GM12865 (cell line): ENCODE data around the gene ELP4.
"Not testable (repeated sequence)": the region's sequence is repeated elsewhere in the genome, so short reads cannot be mapped to it uniquely, and the experiment has no call there.

ENCODE experiments used
- DNase-seq: peaks from one replicate; pipeline ENCODE4 v3.0.0; 2010; ENCODE audit warnings: low read depth
- H3K4me3 ChIP-seq: 2 replicates; pipeline ENCODE4 v1.5.1; 2011; ENCODE audit warnings: mild to moderate bottlenecking, low read depth, low read length, control low read depth
- TF ChIP-seq, protein P1 (sequence below): IDR thresholded peaks from 2 replicates; pipeline ENCODE4 v1.5.1; 2011; ENCODE audit warnings: low read length, control low read depth, low read depth, inconsistent platforms; ENCODE audit not compliant: insufficient read depth; ENCODE audit errors: missing control alignments

Gene ELP4

DNA sequence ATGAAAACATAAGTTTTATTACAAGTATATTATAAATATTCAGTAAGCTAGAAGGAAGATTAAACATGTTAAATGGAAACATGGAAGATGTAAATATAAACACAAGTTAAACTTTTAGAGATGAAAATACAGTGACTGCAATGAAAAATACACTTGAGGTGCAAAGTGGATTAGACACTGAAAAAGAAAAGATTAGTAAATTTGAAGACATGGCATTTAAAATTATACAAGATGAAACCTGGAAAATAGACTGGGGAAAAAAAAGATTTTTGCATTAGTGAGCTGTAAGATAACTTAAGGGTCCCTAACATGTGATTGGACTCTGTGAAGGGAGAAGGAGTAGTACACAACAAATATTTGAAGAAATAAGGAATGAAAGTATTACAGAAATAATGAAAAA is 33.3 kb downstream of the ELP4 start:
- DNase-seq: no peak
- H3K4me3 ChIP-seq: no peak overlapping the region
- TF ChIP-seq, protein P1, sequence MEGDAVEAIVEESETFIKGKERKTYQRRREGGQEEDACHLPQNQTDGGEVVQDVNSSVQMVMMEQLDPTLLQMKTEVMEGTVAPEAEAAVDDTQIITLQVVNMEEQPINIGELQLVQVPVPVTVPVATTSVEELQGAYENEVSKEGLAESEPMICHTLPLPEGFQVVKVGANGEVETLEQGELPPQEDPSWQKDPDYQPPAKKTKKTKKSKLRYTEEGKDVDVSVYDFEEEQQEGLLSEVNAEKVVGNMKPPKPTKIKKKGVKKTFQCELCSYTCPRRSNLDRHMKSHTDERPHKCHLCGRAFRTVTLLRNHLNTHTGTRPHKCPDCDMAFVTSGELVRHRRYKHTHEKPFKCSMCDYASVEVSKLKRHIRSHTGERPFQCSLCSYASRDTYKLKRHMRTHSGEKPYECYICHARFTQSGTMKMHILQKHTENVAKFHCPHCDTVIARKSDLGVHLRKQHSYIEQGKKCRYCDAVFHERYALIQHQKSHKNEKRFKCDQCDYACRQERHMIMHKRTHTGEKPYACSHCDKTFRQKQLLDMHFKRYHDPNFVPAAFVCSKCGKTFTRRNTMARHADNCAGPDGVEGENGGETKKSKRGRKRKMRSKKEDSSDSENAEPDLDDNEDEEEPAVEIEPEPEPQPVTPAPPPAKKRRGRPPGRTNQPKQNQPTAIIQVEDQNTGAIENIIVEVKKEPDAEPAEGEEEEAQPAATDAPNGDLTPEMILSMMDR: no peak

DNA sequence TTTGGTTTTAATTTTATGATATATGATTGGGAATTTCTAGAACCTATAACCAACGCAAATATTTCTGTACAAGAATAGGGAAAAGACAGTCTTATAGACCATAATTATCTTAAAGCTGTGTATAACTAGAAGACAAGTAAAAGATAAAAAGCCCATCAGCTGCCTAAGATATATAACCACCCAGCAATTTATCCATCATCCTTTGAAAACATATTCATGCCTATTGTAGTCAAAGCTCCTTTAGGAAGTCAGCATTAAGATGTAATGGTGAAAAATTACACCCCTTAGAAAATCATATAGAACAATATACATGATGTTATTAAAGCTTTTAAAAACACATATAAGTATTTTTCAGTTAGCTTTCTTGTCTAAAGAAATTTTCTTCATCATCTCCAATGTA is 46.4 kb downstream of the ELP4 start:
- no peak overlapping the region for H3K4me3 ChIP-seq
- TF ChIP-seq, protein P1: no peak
- no peak for DNase-seq

DNA sequence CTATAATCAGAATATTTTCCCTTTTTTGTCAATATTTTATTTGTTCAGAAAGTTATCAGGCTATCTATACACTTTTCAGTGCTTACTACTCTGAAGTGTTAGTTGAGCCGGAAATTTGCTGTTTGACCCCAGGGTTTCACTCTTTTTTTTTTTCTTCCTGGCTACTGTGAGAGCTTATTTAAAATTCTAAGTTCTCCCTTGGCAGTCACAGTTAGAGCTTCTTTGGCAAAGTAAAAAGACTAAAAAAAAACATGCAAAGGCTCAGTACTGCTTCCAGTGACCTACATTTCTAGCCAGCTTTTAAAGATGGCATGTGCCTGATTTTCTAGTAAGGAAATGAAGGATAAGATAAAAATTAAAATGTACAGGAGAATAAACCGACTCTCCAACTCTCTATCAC is 48.4 kb downstream of the ELP4 start:
- TF ChIP-seq, protein P1: no peak
- no peak overlapping the region for H3K4me3 ChIP-seq
- DNase-seq: no peak

DNA sequence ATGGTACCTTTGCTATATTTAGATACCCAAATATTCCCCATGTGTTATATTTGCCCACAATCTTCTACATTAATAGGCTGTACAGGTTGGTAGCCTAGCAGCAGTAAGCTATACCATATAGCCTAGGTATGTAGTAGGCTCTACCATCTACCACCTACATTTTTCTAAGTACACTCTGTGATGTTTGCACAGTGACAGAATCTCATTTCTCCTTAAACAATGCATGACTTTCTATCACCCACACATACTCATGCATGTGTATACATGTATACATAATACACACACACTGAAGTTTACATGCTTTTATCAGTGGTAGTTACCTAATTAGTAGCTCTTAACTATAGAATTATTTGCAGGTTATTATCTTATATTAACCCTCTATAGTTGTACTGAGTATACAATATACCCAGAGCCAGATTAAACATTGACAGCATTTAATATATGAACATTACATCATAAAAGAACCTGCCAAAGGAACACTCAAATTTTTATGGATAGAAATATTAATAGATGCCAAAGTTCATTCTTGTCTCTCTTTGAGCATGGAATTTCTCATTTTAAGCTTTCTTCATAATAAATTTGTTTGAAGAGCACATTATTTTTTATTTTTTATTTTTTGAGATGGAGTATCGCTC is 51.4 kb downstream of the ELP4 start:
- TF ChIP-seq, protein P1: no peak
- no peak for DNase-seq

DNA sequence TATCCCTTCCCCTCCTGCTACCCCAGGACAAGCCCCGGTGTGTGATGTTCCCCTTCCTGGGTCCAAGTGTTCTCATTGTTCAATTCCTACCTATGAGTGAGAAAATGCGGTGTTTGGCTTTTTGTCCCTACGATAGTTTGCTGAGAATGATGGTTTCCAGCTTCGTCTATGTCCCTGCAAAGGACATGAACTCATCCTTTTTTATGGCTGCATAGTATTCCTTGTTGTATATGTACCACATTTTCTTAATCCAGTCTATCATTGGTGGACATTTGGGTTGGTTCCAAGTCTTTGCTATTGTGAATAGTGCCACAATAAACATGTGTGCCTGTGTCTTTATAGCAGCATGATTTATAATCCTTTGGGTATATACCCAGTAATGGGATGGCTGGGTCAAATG is 55.0 kb downstream of the ELP4 start:
- H3K4me3 ChIP-seq, DNase-seq: not testable (repeated sequence)

More for the DNA sequence above, 51.4 kb downstream of the ELP4 start:
- no peak overlapping the region for H3K4me3 ChIP-seq

DNA sequence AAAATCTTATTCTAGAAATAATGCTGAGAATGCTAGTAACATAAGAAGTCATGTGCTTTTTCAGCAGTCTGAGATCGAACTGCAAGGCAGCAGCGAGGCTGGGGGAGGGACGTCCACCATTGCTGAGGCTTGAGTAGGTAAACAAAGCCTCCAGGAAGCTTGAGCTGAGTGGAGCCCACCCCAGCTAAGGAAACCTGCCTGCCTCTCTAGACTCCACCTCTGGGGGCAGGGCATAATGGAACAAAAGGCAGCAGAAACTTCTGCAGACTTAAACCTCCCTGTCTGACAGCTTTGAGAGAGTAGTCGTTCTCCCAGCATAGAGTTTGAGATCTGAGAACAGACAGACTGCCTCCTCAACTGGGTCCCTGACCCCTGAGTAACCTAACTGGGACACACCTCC is 64.6 kb downstream of the ELP4 start:
- DNase-seq, H3K4me3 ChIP-seq: not testable (repeated sequence)

DNA sequence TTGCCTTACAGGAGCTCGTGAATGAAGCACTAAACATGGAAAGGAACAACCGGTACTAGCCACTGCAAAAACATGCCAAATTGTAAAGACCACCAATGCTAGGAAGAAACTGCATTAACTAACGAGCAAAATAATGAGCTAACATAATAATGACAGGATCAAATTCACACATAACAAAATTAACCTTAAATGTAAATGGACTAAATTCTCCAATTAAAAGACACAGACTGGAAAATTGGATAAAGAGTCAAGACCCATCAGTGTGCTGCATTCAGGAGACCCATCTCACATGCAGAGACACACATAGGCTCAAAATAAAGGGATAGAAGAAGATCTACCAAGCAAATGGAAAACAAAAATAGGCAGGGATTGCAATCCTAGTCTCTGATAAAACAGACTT is 66.2 kb downstream of the ELP4 start:
- not testable (repeated sequence) for H3K4me3 ChIP-seq, DNase-seq

DNA sequence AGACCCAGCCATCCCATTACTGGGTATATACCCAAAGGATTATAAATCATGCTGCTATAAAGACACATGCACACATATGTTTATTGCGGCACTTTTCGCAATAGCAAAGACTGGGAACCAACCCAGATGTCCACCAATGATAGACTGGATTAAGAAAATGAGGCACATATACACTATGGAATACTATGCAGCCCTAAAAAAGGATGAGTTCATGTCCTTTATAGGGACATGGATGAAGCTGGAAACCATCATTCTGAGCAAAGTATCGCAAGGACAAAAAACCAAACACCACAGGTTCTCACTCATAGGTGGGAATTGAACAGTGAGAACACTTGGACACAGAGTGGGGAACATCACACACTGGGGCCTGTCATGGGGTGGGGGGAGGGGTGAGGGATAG is 69.8 kb downstream of the ELP4 start:
- DNase-seq, H3K4me3 ChIP-seq: not testable (repeated sequence)

DNA sequence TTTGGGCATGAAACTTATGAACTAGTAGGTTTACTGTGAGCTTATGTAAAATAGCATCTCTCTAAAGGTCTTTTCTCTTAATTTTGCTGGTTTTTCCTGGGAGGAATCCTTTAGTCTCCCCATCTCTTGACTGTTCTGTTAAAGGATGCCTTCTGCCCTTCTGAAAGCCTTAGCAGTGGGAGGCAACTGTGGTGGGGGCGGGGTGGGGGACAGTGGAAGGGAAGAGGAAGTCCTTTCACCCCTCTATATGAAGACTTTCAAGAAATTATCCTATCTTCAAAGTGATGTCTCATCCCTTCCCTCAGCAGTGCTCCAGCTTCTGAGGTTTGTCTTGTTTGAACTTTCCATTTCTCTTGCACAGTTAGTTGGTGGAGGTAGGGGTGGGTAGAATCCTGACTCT is 73.1 kb downstream of the ELP4 start:
- no peak for DNase-seq
- TF ChIP-seq, protein P1: no peak
- no peak overlapping the region for H3K4me3 ChIP-seq
